ENCODE results near the gene MEF2D.

GRCh38 chr1:156504438-156504813 lies 3.9 kb upstream of the MEF2D start:
- TF ChIP-seq CTCF (conservative IDR thresholded peaks at IDR 0.05; ENCODE audit: low read depth, low read length) (no peak), EZH2phosphoT487 (IDR thresholded peaks at IDR 0.05; ENCODE audit: borderline replicate concordance, low read length) (no peak)
